IMR-90 (cell line): Measurements from ENCODE around the gene SLC35G6.

Experiments used
- BHLHE40 ChIP-seq: fragments of 150-350 bp; IDR thresholded peaks from 2 replicates; pipeline ENCODE4 v1.6.1; 2016; ENCODE audit warnings: mild to moderate bottlenecking, low read depth, low read length
- CEBPB ChIP-seq: IDR thresholded peaks from 2 replicates; pipeline ENCODE4 v1.6.1; 2012; ENCODE audit warnings: low read depth, low read length, improper control_type of control experiment
- CHD1 ChIP-seq: IDR thresholded peaks from 2 replicates; pipeline ENCODE4 v1.6.1; 2012; ENCODE audit warnings: low read depth, low read length, improper control_type of control experiment
- FOS ChIP-seq: fragments of 150-350 bp; IDR thresholded peaks from 2 replicates; pipeline ENCODE4 v1.6.1; 2016; ENCODE audit warnings: low read depth, low read length
- MAFK ChIP-seq: IDR thresholded peaks from 2 replicates; pipeline ENCODE4 v1.6.1; 2012; ENCODE audit warnings: low read depth, low read length, improper control_type of control experiment
- MAZ ChIP-seq: IDR thresholded peaks from 2 replicates; pipeline ENCODE4 v1.6.1; 2012; ENCODE audit warnings: low read depth, mild to moderate bottlenecking, low read length, improper control_type of control experiment, moderate library complexity, borderline replicate concordance
- NFE2L2 ChIP-seq: fragments of 150-350 bp; IDR thresholded peaks from 2 replicates; pipeline ENCODE4 v1.6.1; 2016; ENCODE audit warnings: low read depth, mild to moderate bottlenecking, low read length
- POLR2A ChIP-seq: IDR thresholded peaks from 2 replicates; pipeline ENCODE4 v1.6.1; 2012; ENCODE audit warnings: mild to moderate bottlenecking, low read depth, low read length
- RAD21 ChIP-seq: IDR thresholded peaks from 2 replicates; pipeline ENCODE4 v1.6.1; 2012; ENCODE audit warnings: low read length, improper control_type of control experiment
- RCOR1 ChIP-seq: IDR thresholded peaks from 2 replicates; pipeline ENCODE4 v1.6.1; 2012; ENCODE audit warnings: mild to moderate bottlenecking, low read length, improper control_type of control experiment; ENCODE audit not compliant: insufficient replicate concordance
- RFX5 ChIP-seq: IDR thresholded peaks from 2 replicates; pipeline ENCODE4 v1.8.0; 2012; ENCODE audit warnings: low read depth, mild to moderate bottlenecking, low read length, moderate library complexity
- SMC3 ChIP-seq: fragments of 150-350 bp; IDR thresholded peaks from 2 replicates; pipeline ENCODE4 v1.6.1; 2016; ENCODE audit warnings: low read depth, mild to moderate bottlenecking, antibody characterized with exemption, low read length, moderate library complexity
- TF ChIP-seq, protein P1 (sequence below): fragments of 150-350 bp; IDR thresholded peaks from 2 replicates; pipeline ENCODE4 v1.6.1; 2016; ENCODE audit warnings: low read depth, mild to moderate bottlenecking, low read length, moderate library complexity, borderline replicate concordance
- TF ChIP-seq, protein P2 (sequence below): conservative IDR thresholded peaks from 2 replicates; pipeline ENCODE4 v1.5.1; 2012; ENCODE audit warnings: mild to moderate bottlenecking, low read depth, low read length, improper control_type of control experiment

DNA sequence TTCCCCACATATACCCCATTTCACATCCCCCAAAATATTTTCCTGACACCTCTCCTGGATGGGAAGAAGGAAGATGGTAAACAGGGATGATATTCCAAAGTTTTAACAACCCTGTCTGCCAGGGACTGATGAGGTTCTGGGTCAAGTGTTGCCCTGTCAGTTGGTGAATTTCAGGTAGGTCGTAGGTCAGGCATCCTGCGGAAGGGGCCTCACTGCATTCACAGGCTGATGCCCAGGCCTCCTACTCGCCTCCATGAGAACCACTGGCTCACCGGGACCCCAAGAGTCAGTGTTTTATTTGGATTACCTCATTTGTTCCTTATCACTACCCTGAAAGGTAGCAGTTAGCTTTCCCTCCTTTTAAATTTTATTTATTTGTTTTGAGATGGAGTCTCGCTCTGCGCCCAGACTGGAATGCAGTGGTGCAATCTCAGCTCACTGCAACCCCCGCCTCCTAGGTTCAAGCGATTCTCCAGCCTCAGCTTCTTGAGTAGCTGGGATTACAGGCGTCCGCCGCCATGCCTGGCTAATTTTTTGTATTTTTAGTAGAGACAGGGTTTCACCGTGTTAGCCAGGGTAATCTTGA, 12.3 kb upstream of the SLC35G6 start:
- TF ChIP-seq, protein P1, sequence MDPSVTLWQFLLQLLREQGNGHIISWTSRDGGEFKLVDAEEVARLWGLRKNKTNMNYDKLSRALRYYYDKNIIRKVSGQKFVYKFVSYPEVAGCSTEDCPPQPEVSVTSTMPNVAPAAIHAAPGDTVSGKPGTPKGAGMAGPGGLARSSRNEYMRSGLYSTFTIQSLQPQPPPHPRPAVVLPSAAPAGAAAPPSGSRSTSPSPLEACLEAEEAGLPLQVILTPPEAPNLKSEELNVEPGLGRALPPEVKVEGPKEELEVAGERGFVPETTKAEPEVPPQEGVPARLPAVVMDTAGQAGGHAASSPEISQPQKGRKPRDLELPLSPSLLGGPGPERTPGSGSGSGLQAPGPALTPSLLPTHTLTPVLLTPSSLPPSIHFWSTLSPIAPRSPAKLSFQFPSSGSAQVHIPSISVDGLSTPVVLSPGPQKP, result no peak
- TF ChIP-seq RFX5, result no peak
- TF ChIP-seq, protein P2, sequence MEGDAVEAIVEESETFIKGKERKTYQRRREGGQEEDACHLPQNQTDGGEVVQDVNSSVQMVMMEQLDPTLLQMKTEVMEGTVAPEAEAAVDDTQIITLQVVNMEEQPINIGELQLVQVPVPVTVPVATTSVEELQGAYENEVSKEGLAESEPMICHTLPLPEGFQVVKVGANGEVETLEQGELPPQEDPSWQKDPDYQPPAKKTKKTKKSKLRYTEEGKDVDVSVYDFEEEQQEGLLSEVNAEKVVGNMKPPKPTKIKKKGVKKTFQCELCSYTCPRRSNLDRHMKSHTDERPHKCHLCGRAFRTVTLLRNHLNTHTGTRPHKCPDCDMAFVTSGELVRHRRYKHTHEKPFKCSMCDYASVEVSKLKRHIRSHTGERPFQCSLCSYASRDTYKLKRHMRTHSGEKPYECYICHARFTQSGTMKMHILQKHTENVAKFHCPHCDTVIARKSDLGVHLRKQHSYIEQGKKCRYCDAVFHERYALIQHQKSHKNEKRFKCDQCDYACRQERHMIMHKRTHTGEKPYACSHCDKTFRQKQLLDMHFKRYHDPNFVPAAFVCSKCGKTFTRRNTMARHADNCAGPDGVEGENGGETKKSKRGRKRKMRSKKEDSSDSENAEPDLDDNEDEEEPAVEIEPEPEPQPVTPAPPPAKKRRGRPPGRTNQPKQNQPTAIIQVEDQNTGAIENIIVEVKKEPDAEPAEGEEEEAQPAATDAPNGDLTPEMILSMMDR, result no peak
- TF ChIP-seq POLR2A, result no peak
- TF ChIP-seq RAD21, result no peak
- TF ChIP-seq FOS, result no peak
- TF ChIP-seq CHD1, result no peak
- TF ChIP-seq MAZ, result no peak
- TF ChIP-seq NFE2L2, result no peak
- TF ChIP-seq CEBPB, result peak; percentile 38
- no peak for TF ChIP-seq BHLHE40
- TF ChIP-seq RCOR1, result no peak
- TF ChIP-seq SMC3, result no peak
- no peak for TF ChIP-seq MAFK
